NCI-H82 treated with DMSO at 0.1 percent for 48 hours (cell line): ENCODE measurements around the gene UPF2.

Experiments
- DNase-seq: peaks from one replicate; lab custom pipeline; 2025; ENCODE audit not compliant: unreplicated experiment; lab: John Stamatoyannopoulos, UW

Gene UPF2

DNA sequence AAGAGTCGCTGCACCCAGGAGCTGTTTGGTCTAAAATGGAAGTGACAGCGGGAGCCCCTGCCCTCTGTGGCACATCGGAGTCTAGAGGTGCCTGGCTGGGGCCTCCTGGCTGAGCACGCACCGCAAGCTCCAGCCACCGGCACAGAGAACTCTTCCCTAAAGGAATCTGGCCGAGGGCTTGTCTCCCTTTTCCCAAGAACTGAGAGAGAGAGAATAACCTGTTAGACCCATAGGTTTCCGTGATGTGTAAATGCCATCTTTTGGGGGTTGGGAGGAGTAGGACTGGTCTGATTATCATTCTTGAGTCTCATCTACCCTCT is 172.2 kb downstream of the UPF2 start:
- no peak for DNase-seq
